ENCODE results near the gene TNNC2. TPM values are rescaled to one million over a fixed set of nuclear protein-coding genes. Genes with fewer than 3 reads are reported as not detected.

The TNNC2 gene
- total and polyA plus RNA-seq, 2 donors (not counting 3 experiments of a cell fraction or from before 2014, with no cell fraction given) = 0.26 TPM; not detected in 1

- Histone ChIP-seq H3K4me2 (ENCODE audit: insufficient read depth, low read length) (no peak overlapping the region), H4K20me1 (replicated peaks; ENCODE audit: control insufficient read depth, extremely low read depth, insufficient read depth, low read length) (no peaks in the 10 kb centered on the region), H2AFZ (ENCODE audit: low read depth, low read length) (no peak overlapping the region), H3K36me3 (ENCODE audit: control insufficient read depth in 2 of 2, extremely low read depth in 1 of 2, insufficient read depth in 2 of 2, low read length in 2 of 2) (peaks cover 0 to 19% of the 10 kb centered on the region in 2 experiments), H3K4me3 (replicated peaks in 1 of 3; ENCODE audit: insufficient read depth in 1 of 3, low read depth in 1 of 3, low read length in 3 of 3) (no peak overlapping the region), H3K9me3 (replicated peaks; ENCODE audit: control insufficient read depth, insufficient read depth, low read length) (no peaks in the 10 kb centered on the region), H3K27me3 (ENCODE audit: control insufficient read depth in 2 of 2, insufficient read depth in 2 of 2, low read length in 2 of 2) (no peaks in the 10 kb centered on the region), H3K79me2 (ENCODE audit: control insufficient read depth, insufficient read depth, low read length) (no peaks in the 10 kb centered on the region), H3K9ac (replicated peaks; ENCODE audit: extremely low read depth, insufficient read depth, low read length) (no peak overlapping the region), H3K4me1 (ENCODE audit: control insufficient read depth, extremely low read depth, insufficient read depth, low read length) (no peaks in the 10 kb centered on the region), H3K27ac (ENCODE audit: insufficient read depth, low read depth, low read length) (no peak overlapping the region), H3K9me1 (replicated peaks; ENCODE audit: control insufficient read depth, extremely low read depth, insufficient read depth, low read length) (no peaks in the 10 kb centered on the region)
- dilution Hi-C loops (cut with MboI; ENCODE audit: extremely low pct_ligation_motif_present, low sequenced_read_pairs) = no loop called here
- no peak for DNase-seq (ENCODE audit: low read depth, low spot score)
- intact Hi-C loops (cut with micrococcal nuclease) = no loop called here
- TF ChIP-seq POLR2A (IDR thresholded peaks at IDR 0.05; ENCODE audit: low read depth, low read length) (no peak), MAX (IDR thresholded peaks at IDR 0.05; ENCODE audit: insufficient read depth, insufficient read length) (no peak), GATA2 (IDR thresholded peaks at IDR 0.05; ENCODE audit: insufficient read depth, insufficient read length, low read depth, low read length) (no peak), POLR2AphosphoS5 (IDR thresholded peaks at IDR 0.05; ENCODE audit: insufficient read depth, low read depth, low read length) (no peak), FOS (IDR thresholded peaks at IDR 0.05; ENCODE audit: borderline replicate concordance, insufficient read depth, low read length) (no peak), MYC (IDR thresholded peaks at IDR 0.05; ENCODE audit: low read depth, low read length) (no peak), JUN (IDR thresholded peaks at IDR 0.05; ENCODE audit: borderline replicate concordance, insufficient read depth, insufficient read length, low read depth) (no peak), EZH2 (IDR thresholded peaks at IDR 0.05; ENCODE audit: borderline replicate concordance, low read depth, low read length, severe bottlenecking) (no peak)
- TF ChIP-seq, protein P1, sequence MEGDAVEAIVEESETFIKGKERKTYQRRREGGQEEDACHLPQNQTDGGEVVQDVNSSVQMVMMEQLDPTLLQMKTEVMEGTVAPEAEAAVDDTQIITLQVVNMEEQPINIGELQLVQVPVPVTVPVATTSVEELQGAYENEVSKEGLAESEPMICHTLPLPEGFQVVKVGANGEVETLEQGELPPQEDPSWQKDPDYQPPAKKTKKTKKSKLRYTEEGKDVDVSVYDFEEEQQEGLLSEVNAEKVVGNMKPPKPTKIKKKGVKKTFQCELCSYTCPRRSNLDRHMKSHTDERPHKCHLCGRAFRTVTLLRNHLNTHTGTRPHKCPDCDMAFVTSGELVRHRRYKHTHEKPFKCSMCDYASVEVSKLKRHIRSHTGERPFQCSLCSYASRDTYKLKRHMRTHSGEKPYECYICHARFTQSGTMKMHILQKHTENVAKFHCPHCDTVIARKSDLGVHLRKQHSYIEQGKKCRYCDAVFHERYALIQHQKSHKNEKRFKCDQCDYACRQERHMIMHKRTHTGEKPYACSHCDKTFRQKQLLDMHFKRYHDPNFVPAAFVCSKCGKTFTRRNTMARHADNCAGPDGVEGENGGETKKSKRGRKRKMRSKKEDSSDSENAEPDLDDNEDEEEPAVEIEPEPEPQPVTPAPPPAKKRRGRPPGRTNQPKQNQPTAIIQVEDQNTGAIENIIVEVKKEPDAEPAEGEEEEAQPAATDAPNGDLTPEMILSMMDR (IDR thresholded peaks at IDR 0.05; ENCODE audit: extremely low read depth in 1 of 2, insufficient read depth in 1 of 2, low read depth in 1 of 2, low read length in 2 of 2) = no peak
- no TSS peak for BruUV-seq (replicated peaks)
- ChIA-PET CTCF (interaction anchor here (0.8 to 1.1 kb wide), 2 partner anchors 8 to 33 kb away, joined by 3 read pairs; no protein-coding TSS in a partner anchor), POLR2A (no interaction called here)
- FAIRE-seq = no peak
Measured at GRCh38 chr20:45848969-45849582, 22.0 kb upstream of the TNNC2 start.

Data from endothelial cell of umbilical vein (primary cell).